Karpas-422 (cell line): ENCODE results near the gene ANKRD61. TPM values are rescaled to one million over a fixed set of nuclear protein-coding genes. Genes with fewer than 3 reads are reported as not detected.
"Not testable (repeated sequence)": the region's sequence is repeated elsewhere in the genome, so short reads cannot be mapped to it uniquely, and the experiment has no call there.

ENCODE experiments used
- DNase-seq: peaks from one replicate; pipeline ENCODE4 v3.0.0-alpha.2; 2015
- H2AFZ ChIP-seq: fragments of 200-600 bp; sonication (generic); 2 replicates; pipeline ENCODE4 v1.6.1; 2014; ENCODE audit warnings: antibody characterized with exemption, low read length, mixed read lengths
- H3K27ac ChIP-seq: fragments of 200-600 bp; sonication (generic); 2 replicates; pipeline ENCODE4 v1.5.1; 2014; ENCODE audit warnings: mild to moderate bottlenecking, low read length, moderate library complexity
- H3K27me3 ChIP-seq: fragments of 200-600 bp; sonication (generic); 2 replicates; pipeline ENCODE4 v1.6.1; 2014; ENCODE audit warnings: low read length, mixed read lengths
- H3K36me3 ChIP-seq: fragments of 200-600 bp; sonication (generic); 2 replicates; pipeline ENCODE4 v1.6.1; 2014; ENCODE audit warnings: low read length, mixed read lengths; ENCODE audit not compliant: insufficient read depth
- H3K4me1 ChIP-seq: fragments of 200-600 bp; sonication (generic); 2 replicates; pipeline ENCODE4 v1.6.1; 2014; ENCODE audit warnings: mild to moderate bottlenecking, low read length, mixed read lengths
- H3K4me2 ChIP-seq: fragments of 200-600 bp; sonication (generic); 2 replicates; pipeline ENCODE4 v1.6.1; 2014; ENCODE audit warnings: low read length, low read depth, mild to moderate bottlenecking; ENCODE audit not compliant: poor library complexity, severe bottlenecking
- H3K4me3 ChIP-seq: fragments of 200-600 bp; sonication (generic); 2 replicates; pipeline ENCODE4 v1.5.1; 2014; ENCODE audit warnings: mild to moderate bottlenecking, antibody characterized with exemption, low read length, mixed read lengths
- H3K79me2 ChIP-seq: fragments of 200-600 bp; sonication (generic); 2 replicates; pipeline ENCODE4 v1.6.1; 2014; ENCODE audit warnings: mild to moderate bottlenecking, low read length, mixed read lengths
- H3K9ac ChIP-seq: fragments of 200-600 bp; sonication (generic); 2 replicates; pipeline ENCODE4 v1.6.0; 2014; ENCODE audit warnings: low read length
- H3K9me2 ChIP-seq: fragments of 200-600 bp; sonication (generic), shearing (Covaris generic); replicated peaks from 2 replicates; pipeline ENCODE4 v1.6.0; 2014; ENCODE audit warnings: mild to moderate bottlenecking, low read length, moderate library complexity; ENCODE audit not compliant: insufficient read depth
- H3K9me3 ChIP-seq: fragments of 300-700, 200-600 bp; sonication (generic); 2 replicates; pipeline ENCODE4 v1.6.1; 2014; ENCODE audit warnings: low read length, mixed read lengths
- H4K20me1 ChIP-seq: fragments of 200-600 bp; sonication (generic); 2 replicates; pipeline ENCODE4 v1.6.1; 2014; ENCODE audit warnings: mild to moderate bottlenecking, antibody characterized with exemption, low read length, low read depth; ENCODE audit not compliant: insufficient read depth
- small RNA-seq: library from RNA; depleted of rRNA; stranded (forward); fragments of <200 nt; gene quantifications from one replicate; pipeline ENCODE3, GENCODE V24; 2014
- total RNA-seq: library from RNA; depleted of rRNA; stranded (reverse); fragments of >200 nt; shearing (Covaris generic); gene quantifications from 2 replicates; pipeline ENCODE4 v1.2.3, GENCODE V29; 2014; ENCODE audit warnings: low replicate concordance; rRNA removed

Gene ANKRD61
- total RNA-seq, 1 experiment from 2014 or later = 0.71 TPM

DNA sequence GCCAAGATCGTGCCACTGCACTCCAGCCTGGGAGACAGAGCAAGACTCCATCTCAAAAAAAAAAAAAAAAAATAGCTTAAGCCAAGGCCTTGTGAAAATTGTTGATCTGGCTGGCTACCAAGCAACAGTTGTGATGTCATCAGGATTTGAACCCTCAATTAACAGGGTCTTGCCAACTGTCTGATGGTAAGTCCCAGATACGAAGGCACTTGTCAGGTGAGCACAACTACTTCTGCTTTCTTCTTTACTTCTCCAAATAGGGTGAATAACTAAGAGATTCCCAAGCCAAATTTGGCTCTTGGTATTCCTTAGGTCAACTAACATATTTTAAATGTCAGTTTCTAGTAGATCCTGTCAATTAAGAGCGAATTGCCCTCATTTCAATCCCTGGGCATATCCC, 47.4 kb downstream of the ANKRD61 start:
- Histone ChIP-seq H3K4me2 (no peak overlapping the region), H3K4me3 (no peak overlapping the region), H3K27me3 (no peaks in the 10 kb centered on the region), H3K9me3 (no peaks in the 10 kb centered on the region), H4K20me1 (no peaks in the 10 kb centered on the region), H3K27ac (no peak overlapping the region), H3K36me3 (no peaks in the 10 kb centered on the region), H3K79me2 (no peaks in the 10 kb centered on the region), H3K9me2 (no peaks in the 10 kb centered on the region), H3K4me1 (peaks cover 11% of the 10 kb centered on the region), H3K9ac (no peak overlapping the region), H2AFZ (no peak overlapping the region)
- DNase-seq = no peak

- H4K20me1 ChIP-seq, H3K9me2 ChIP-seq, H3K4me2 ChIP-seq, DNase-seq, H3K9ac ChIP-seq, H3K27ac ChIP-seq, H3K27me3 ChIP-seq, H3K79me2 ChIP-seq, H3K36me3 ChIP-seq, H3K4me3 ChIP-seq, H3K9me3 ChIP-seq, H2AFZ ChIP-seq: not testable (repeated sequence)
- H3K4me1 ChIP-seq = peaks cover 11% of the 10 kb centered on the region
Observed at GRCh38 chr7:6083047-6083446, 51.9 kb downstream of the ANKRD61 start.

Small RNA genes within 50 kb of the gene (small RNA-seq; reads per million reads assigned to genes)
- gene RF00019 = not detected
- not detected for gene RNU6-218P
- 12.2 reads per million, percentile 93 among the genes with 10 or more reads in this experiment for gene SNORA80D

Other genes starting within 250 kb of the ANKRD61 start
- gene RNF216, start 249.7 kb upstream of the ANKRD61 start, total RNA-seq = 30.1 and 38.6 TPM in 2 replicates
- not detected in 2 replicates for gene OCM, start 150.6 kb upstream of the ANKRD61 start, total RNA-seq
- gene CCZ1, start 132.6 kb upstream of the ANKRD61 start, total RNA-seq = 52.1 and 61.2 TPM in 2 replicates
- 3.4 TPM in 1 of 2 replicates, not detected in the other for gene RSPH10B, start 60.7 kb upstream of the ANKRD61 start, total RNA-seq
- gene PMS2, start 22.3 kb upstream of the ANKRD61 start, total RNA-seq = 30.3 and 32.0 TPM in 2 replicates
- gene AIMP2, start 22.1 kb upstream of the ANKRD61 start, total RNA-seq = 97.2 and 106 TPM in 2 replicates
- 258 and 273 TPM in 2 replicates for gene EIF2AK1, start 27.8 kb downstream of the ANKRD61 start, total RNA-seq
- 6.8 and 10.2 TPM in 2 replicates for gene USP42, start 73.6 kb downstream of the ANKRD61 start, total RNA-seq
- 3.0 and 3.5 TPM in 2 replicates for gene CYTH3, start 241.2 kb downstream of the ANKRD61 start, total RNA-seq